C4-2B (cell line): ENCODE results near the gene VSIG8.

Experiments used
- ZFX ChIP-seq: fragments of 450-650 bp; IDR thresholded peaks from 2 replicates; pipeline ENCODE4 v1.6.1; 2017
- TF ChIP-seq, protein P1 (sequence below): fragments of 450-650 bp; conservative IDR thresholded peaks from 2 replicates; pipeline ENCODE4 v1.5.1; 2017; ENCODE audit warnings: mild to moderate bottlenecking

DNA sequence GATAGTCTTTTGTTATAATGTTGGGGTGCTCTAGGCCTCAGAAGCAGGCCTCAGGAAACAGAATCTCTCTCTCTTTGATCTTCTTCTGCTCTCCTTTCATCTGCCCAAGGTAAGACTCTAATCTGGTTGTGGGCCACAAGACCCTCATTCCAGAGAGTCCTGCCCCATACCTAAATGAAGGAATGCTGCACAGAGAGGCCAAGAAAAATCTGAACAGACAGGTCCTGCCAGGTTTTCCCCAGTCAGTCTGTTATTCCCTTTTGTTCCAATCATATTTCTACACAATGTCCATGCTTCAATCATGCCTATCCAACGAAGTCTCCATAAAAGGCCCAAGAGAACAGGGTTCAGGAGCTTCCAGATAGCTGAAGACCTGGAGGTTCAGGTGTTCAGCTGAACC, 44.5 kb upstream of the VSIG8 start:
- TF ChIP-seq, protein P1, sequence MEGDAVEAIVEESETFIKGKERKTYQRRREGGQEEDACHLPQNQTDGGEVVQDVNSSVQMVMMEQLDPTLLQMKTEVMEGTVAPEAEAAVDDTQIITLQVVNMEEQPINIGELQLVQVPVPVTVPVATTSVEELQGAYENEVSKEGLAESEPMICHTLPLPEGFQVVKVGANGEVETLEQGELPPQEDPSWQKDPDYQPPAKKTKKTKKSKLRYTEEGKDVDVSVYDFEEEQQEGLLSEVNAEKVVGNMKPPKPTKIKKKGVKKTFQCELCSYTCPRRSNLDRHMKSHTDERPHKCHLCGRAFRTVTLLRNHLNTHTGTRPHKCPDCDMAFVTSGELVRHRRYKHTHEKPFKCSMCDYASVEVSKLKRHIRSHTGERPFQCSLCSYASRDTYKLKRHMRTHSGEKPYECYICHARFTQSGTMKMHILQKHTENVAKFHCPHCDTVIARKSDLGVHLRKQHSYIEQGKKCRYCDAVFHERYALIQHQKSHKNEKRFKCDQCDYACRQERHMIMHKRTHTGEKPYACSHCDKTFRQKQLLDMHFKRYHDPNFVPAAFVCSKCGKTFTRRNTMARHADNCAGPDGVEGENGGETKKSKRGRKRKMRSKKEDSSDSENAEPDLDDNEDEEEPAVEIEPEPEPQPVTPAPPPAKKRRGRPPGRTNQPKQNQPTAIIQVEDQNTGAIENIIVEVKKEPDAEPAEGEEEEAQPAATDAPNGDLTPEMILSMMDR = no peak
- TF ChIP-seq ZFX = no peak
